HL-60 (cell line): ENCODE measurements around the gene SLC30A3.
"Not testable (repeated sequence)": the region's sequence is repeated elsewhere in the genome, so short reads cannot be mapped to it uniquely, and the experiment has no call there.

ENCODE experiments used
- DNase-seq, 2 experiments: peaks; one replicate each; pipeline ENCODE4 v3.0.0-alpha.2; 2010 to 2020; ENCODE audit warnings: low read depth in 1 of 2, low spot score in 1 of 2
- H3K27ac ChIP-seq: fragments of 250-450 bp; sonication (Bioruptor Pico); replicated peaks from 2 replicates; pipeline ENCODE4 v1.5.1; 2020; ENCODE audit warnings: mild to moderate bottlenecking, moderate library complexity
- H3K27me3 ChIP-seq: fragments of 250-450 bp; sonication (Bioruptor Pico); 2 replicates; pipeline ENCODE4 v1.5.1; 2021; ENCODE audit warnings: mild to moderate bottlenecking, moderate library complexity; ENCODE audit not compliant: insufficient read depth, poor library complexity, severe bottlenecking
- H3K4me3 ChIP-seq: replicated peaks from 2 replicates; pipeline ENCODE4 v1.5.1; 2011; ENCODE audit warnings: mild to moderate bottlenecking, control low read depth, low read length; ENCODE audit not compliant: insufficient read depth
- CTCF ChIP-seq: IDR thresholded peaks from one replicate; pipeline ENCODE4 v1.5.1; 2011; ENCODE audit warnings: low read length, control low read depth, inconsistent platforms; ENCODE audit not compliant: insufficient read depth
- GABPA ChIP-seq: IDR thresholded peaks from 2 replicates; pipeline ENCODE4 v1.6.1; 2012; ENCODE audit warnings: low read depth
- POLR2AphosphoS5 ChIP-seq: IDR thresholded peaks from 2 replicates; pipeline ENCODE4 v1.6.1; 2012; ENCODE audit warnings: low read depth
- REST ChIP-seq: IDR thresholded peaks from 2 replicates; pipeline ENCODE4 v1.6.1; 2012; ENCODE audit warnings: low read depth; ENCODE audit not compliant: insufficient replicate concordance
- SPI1 ChIP-seq: IDR thresholded peaks from 2 replicates; pipeline ENCODE4 v1.6.1; 2012; ENCODE audit warnings: low read depth, mild to moderate bottlenecking, borderline replicate concordance

Gene SLC30A3

GRCh38 chr2:27280826-27281225 lies 18.0 kb upstream of the SLC30A3 start:
- no peak overlapping the region for H3K4me3 ChIP-seq
- no peak for TF ChIP-seq SPI1
- TF ChIP-seq GABPA = no peak
- TF ChIP-seq REST = no peak
- no peak overlapping the region for H3K27ac ChIP-seq
- no peaks in the 10 kb centered on the region for H3K27me3 ChIP-seq
- no peak for DNase-seq

GRCh38 chr2:27278010-27278409 lies 15.2 kb upstream of the SLC30A3 start:
- Histone ChIP-seq H3K27me3 (no peaks in the 10 kb centered on the region), H3K27ac (no peak overlapping the region), H3K4me3 (no peak overlapping the region)
- no peak for DNase-seq
- TF ChIP-seq POLR2AphosphoS5 = no peak
- no peak for TF ChIP-seq REST
- no peak for TF ChIP-seq CTCF
- no peak for TF ChIP-seq SPI1
- no peak for TF ChIP-seq GABPA

- TF ChIP-seq GABPA (no peak), REST (no peak), CTCF (no peak), POLR2AphosphoS5 (no peak), SPI1 (no peak)
- Histone ChIP-seq H3K4me3 (no peak within 1 kb of the TSS), H3K27me3 (no peaks in the 10 kb centered on the region), H3K27ac (no peak within 1 kb of the TSS)
- no peak for DNase-seq
Observed at GRCh38 chr2:27275211-27276150, 12.6 kb upstream of the SLC30A3 start, which contains the start of gene DNAJC5G. Gene DNAJC5G, plus strand, starts transcription at chr2:27275433. Its CDS starts 1,296 bp downstream, at chr2:27276729.

- H3K4me3 ChIP-seq, H3K27ac ChIP-seq, H3K27me3 ChIP-seq, DNase-seq: not testable (repeated sequence)
Observed at GRCh38 chr2:27272537-27273522, 10.0 kb upstream of the SLC30A3 start.
